ENCODE measurements around the gene PLCB1.

DNA sequence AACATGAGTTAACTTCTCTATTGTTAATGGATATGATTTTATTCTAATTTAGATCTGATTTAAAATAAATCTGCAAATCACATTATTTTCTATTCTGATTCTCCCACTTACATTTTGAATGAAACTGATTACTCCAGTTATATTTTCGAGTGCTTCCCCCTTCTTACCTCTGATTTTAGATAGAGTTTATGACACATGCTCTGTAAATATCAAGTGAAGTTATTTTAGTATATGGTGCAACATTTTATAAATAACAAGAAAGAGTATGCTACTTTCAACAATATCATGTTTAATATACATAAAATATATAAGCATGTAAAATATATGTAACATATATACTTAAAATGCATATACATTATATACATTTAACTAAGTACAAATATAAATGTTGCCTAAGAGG lies 38.9 kb downstream of the PLCB1 start:
- TF ChIP-seq, protein P1, sequence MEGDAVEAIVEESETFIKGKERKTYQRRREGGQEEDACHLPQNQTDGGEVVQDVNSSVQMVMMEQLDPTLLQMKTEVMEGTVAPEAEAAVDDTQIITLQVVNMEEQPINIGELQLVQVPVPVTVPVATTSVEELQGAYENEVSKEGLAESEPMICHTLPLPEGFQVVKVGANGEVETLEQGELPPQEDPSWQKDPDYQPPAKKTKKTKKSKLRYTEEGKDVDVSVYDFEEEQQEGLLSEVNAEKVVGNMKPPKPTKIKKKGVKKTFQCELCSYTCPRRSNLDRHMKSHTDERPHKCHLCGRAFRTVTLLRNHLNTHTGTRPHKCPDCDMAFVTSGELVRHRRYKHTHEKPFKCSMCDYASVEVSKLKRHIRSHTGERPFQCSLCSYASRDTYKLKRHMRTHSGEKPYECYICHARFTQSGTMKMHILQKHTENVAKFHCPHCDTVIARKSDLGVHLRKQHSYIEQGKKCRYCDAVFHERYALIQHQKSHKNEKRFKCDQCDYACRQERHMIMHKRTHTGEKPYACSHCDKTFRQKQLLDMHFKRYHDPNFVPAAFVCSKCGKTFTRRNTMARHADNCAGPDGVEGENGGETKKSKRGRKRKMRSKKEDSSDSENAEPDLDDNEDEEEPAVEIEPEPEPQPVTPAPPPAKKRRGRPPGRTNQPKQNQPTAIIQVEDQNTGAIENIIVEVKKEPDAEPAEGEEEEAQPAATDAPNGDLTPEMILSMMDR (IDR thresholded peaks at IDR 0.05; ENCODE audit: insufficient read depth, low read depth, low read length) = no peak
- no peak for TF ChIP-seq EZH2 (IDR thresholded peaks at IDR 0.05; ENCODE audit: insufficient read depth, low read length)

Data from astrocyte (in vitro differentiated cells and primary cell).